Ovary (tissue), 9 donors: ENCODE data around the gene FKBP2. TPM values are rescaled to one million over a fixed set of nuclear protein-coding genes. Genes with fewer than 3 reads are reported as not detected.

Source experiments
- DNase-seq, 5 donors: peaks; one replicate each; pipeline ENCODE4 v3.0.0-alpha.2; 2019 to 2020
- H3K27ac ChIP-seq, 2 donors: fragments of 200-600 bp; one replicate each; pipeline versions ENCODE4 v1.5.1 to v1.8.0; 2019 to 2022
- H3K27me3 ChIP-seq: fragments of 200-600 bp; one replicate; pipeline ENCODE4 v1.8.0; 2022
- H3K36me3 ChIP-seq: fragments of 200-600 bp; sonication (generic); one replicate; pipeline ENCODE4 v1.5.1; 2019
- H3K4me1 ChIP-seq: one replicate; pipeline ENCODE4 v1.8.1; 2013; ENCODE audit warnings: mild to moderate bottlenecking, moderate library complexity; ENCODE audit not compliant: insufficient read depth
- H3K4me3 ChIP-seq: fragments of 200-600 bp; sonication (generic); one replicate; pipeline ENCODE4 v1.5.1; 2017
- H3K9me3 ChIP-seq, 2 donors: fragments of 200-600 bp in 1 of 2; sonication (generic) in 1 of 2; one replicate each; pipeline versions ENCODE4 v1.5.1 to v1.8.1; 2013 to 2019; ENCODE audit warnings: mild to moderate bottlenecking in 1 of 2, moderate library complexity in 1 of 2
- CTCF ChIP-seq, 3 donors: fragments of 450-650 bp in 2 of 3; fragments of 200-600 bp in 1 of 3; IDR thresholded peaks; one replicate each; pipeline versions ENCODE4 v1.5.1 to v1.8.0; 2016 to 2022; ENCODE audit warnings: antibody characterized with exemption in 3 of 3, mild to moderate bottlenecking in 1 of 3
- EP300 ChIP-seq: sonication (generic); formaldehyde crosslinking; IDR thresholded peaks from one replicate; pipeline ENCODE4 v1.6.1; 2017; ENCODE audit warnings: antibody characterized with exemption
- POLR2A ChIP-seq: fragments of 450-650 bp; IDR thresholded peaks from one replicate; pipeline ENCODE4 v1.6.1; 2017; ENCODE audit warnings: antibody characterized with exemption, mild to moderate bottlenecking, moderate library complexity
- WGBS, 3 donors: extraction: QIAGEN DNeasy Blood & Tissue Kit in 1 of 3; methylation state at CpG; one replicate each; pipeline versions ENCODE4 v1.1.5 to v1.1.7; 2013 to 2017; 5-methylcytosine and 5-hydroxymethylcytosine counted together
- intact Hi-C, 4 donors: fragments of 100-400 bp; cut with DNase I; formaldehyde crosslinking; loops; one replicate each; pipeline versions ENCODE4 v1.11.0 to v1.15.1; 2022 to 2023
- polyA plus RNA-seq, 2 donors: library from polyadenylated mRNA; stranded (reverse); fragments of 200-250 nt in 1 of 2; fragments of 350-450 nt in 1 of 2; fragmentation: Illumina TruSeq in 1 of 2; extraction: RNeasy Lipid Tissue Mini Kit (QIAGEN cat#74804) in 1 of 2; gene quantifications; one replicate each; pipeline ENCODE4 v1.2.3, GENCODE V29; 2013 to 2014
- total RNA-seq, 7 donors: library from RNA; depleted of rRNA in 2 of 7; stranded (reverse); fragments of >200 nt in 2 of 7; fragmentation: NEBNext Ultra II Directional in 3 of 7; extraction: Animal tissue kit (Norgen Biotek cat#: 25700) in 3 of 7; gene quantifications; one replicate each; pipeline versions ENCODE4 v1.1.0 to v1.2.4, GENCODE V29; 2016 to 2023
- donor health status: DM: no; HTN: no; CAD: no; lungs with moderate emphysema.
- donor health status: DM: no; HTN: no; CAD: no.
- donor health status: Bipolar disorder and iron deficiency.
- donor health status: DM: yes; HTN: yes; CAD: no.
- donor health status: DM: no; HTN: no; CAD: no.
- donor health status: DM: yes; HTN: yes; CAD: no.

The FKBP2 gene
- total and polyA plus RNA-seq, 9 donors, result 25.1 to 132 (median 49.5) TPM

DNA sequence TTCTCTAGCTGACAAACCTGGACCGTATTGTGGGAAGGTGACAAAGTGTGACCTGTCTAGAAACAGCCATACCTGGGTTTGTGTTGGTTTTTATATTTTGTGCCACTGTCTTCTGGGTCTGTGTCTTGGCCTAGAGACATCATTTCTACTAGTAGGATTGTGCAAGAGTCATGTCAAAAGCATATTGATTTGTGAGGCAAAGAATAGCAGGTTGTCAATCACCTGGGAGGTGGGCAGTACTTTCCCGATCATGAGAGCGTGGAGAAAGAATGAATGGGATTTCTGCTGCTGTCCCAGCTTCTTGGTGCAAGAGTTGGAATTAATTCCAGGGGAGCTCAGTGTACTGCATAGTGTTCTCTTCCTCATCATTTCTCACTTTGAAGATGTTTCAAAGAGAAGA, 39.4 kb upstream of the FKBP2 start:
- H3K36me3 ChIP-seq, result no peaks in the 10 kb centered on the region
- intact Hi-C loops, result loop anchor here in 3 of 4 donors (5.0 to 10.0 kb wide), 3 partner anchors 51 to 101 kb away; partner anchors contain the start of genes CATSPERZ (in 1 of the 3) and PLCB3 (in 1 of the 3)
- WGBS, 3 donors, result 82 to 92% (median 83%) methylated on average over 3 of the region's 3 CpGs

GRCh38 chr11:64202992-64203391, 37.9 kb upstream of the FKBP2 start:
- TF ChIP-seq POLR2A, result no peak
- TF ChIP-seq EP300, result no peak
- no peak for TF ChIP-seq CTCF (IDR thresholded peaks at IDR 0.05)
- Histone ChIP-seq H3K36me3 (no peaks in the 10 kb centered on the region), H3K27ac (no peak overlapping the region), H3K4me3 (no peak overlapping the region), H3K9me3 (no peaks in the 10 kb centered on the region), H3K27me3 (no peaks in the 10 kb centered on the region), H3K4me1 (peaks cover 10% of the 10 kb centered on the region)
- DNase-seq, result no peak
- WGBS, 3 donors, result 80 to 96% (median 91%) methylated on average over 9 of the region's 9 CpGs
- intact Hi-C loops, result loop anchor here in 3 of 4 donors (5.0 to 10.0 kb wide), 3 partner anchors 49 to 99 kb away; partner anchors contain the start of genes CATSPERZ (in 1 of the 3) and PLCB3 (in 1 of the 3)

More for the DNA sequence above, 39.4 kb upstream of the FKBP2 start:
- no peak for DNase-seq
- Histone ChIP-seq H3K27me3 (no peaks in the 10 kb centered on the region), H3K4me1 (peaks cover 6% of the 10 kb centered on the region), H3K27ac (no peak overlapping the region), H3K9me3 (no peaks in the 10 kb centered on the region), H3K4me3 (no peak overlapping the region)
- TF ChIP-seq CTCF (IDR thresholded peaks at IDR 0.05), result no peak
- TF ChIP-seq POLR2A, result no peak
- TF ChIP-seq EP300, result no peak

DNA sequence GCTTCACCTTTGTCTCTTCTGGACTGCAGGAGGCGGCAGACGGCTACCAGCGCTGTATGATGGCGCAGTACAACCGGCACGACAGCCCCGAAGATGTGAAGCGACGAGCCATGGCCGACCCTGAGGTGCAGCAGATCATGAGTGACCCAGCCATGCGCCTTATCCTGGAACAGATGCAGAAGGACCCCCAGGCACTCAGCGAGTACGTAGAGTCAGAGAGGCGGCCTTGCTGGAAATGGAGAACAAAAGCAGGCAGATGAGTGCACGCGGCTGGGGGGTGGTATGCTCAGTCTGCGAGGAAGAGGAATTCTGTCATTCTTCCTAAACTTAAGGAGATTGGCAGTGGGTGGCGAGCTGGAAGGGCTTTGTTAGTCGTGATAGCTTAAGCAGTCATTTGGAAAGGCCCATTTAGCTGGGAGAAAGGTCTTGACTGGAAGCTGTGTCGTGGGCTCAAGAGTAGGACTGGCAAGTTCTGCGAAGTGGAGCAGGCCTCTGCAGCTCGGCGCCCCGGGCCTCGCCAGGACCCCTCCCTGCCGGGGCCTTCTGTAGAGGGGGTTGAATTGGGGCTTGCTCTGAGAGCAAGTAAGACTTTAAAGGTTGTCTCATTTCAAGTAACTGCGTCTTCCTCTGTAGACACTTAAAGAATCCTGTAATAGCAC, 37.3 kb upstream of the FKBP2 start:
- TF ChIP-seq EP300, result no peak
- no peak for TF ChIP-seq POLR2A
- no peak for TF ChIP-seq CTCF (IDR thresholded peaks at IDR 0.05)
- Histone ChIP-seq H3K9me3 (no peaks in the 10 kb centered on the region), H3K4me1 (peaks cover 10% of the 10 kb centered on the region), H3K4me3 (no peak overlapping the region), H3K27me3 (no peaks in the 10 kb centered on the region), H3K27ac (peak overlapping the region in 1 of 2 donors; percentile 41), H3K36me3 (no peaks in the 10 kb centered on the region)
- WGBS, 3 donors, result 66 to 77% (median 69%) methylated on average over 27 of the region's 27 CpGs
- intact Hi-C loops, result loop anchor here in 3 of 4 donors (5.0 to 10.0 kb wide), 3 partner anchors 49 to 99 kb away; partner anchors contain the start of genes CATSPERZ (in 1 of the 3) and PLCB3 (in 1 of the 3)
- DNase-seq, result no peak

DNA sequence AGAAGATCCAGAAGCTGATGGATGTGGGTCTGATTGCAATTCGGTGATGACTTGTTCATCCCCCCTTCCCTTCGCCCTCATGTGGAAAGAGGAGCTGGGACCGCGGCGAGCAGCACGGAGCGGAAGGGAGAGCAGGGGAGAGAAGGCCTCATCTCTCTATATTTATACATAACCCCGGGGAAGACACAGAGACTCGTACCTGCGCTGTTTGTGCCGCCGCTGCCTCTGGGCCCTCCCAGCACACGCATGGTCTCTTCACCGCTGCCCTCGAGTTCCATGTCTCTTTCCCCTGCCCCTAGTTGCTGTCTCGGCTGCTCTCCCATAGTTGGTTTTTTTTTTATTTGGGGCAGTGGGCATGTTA, 36.8 kb upstream of the FKBP2 start:
- Histone ChIP-seq H3K4me3 (no peak overlapping the region), H3K9me3 (no peaks in the 10 kb centered on the region), H3K27ac (peak overlapping the region in 1 of 2 donors; percentile 41), H3K27me3 (no peaks in the 10 kb centered on the region), H3K36me3 (no peaks in the 10 kb centered on the region), H3K4me1 (peaks cover 10% of the 10 kb centered on the region)
- intact Hi-C loops, result loop anchor here in 3 of 4 donors (5.0 to 10.0 kb wide), 3 partner anchors 48 to 98 kb away; partner anchors contain the start of genes CATSPERZ (in 1 of the 3) and PLCB3 (in 1 of the 3)
- 26 to 50% (median 31%) methylated on average over 16 of the region's 16 CpGs for WGBS, 3 donors
- peak in 1 of 5 donors; percentile 36 for DNase-seq
- TF ChIP-seq EP300, result no peak
- TF ChIP-seq POLR2A, result no peak
